Stomach (tissue), 9 donors: Measurements from ENCODE around the gene SYT2. TPM values are rescaled to one million over a fixed set of nuclear protein-coding genes. Genes with fewer than 3 reads are reported as not detected.
A peak's percentile ranks its signal among the peaks of the same experiment; 100 is the strongest.
"Not testable (repeated sequence)": the region's sequence is repeated elsewhere in the genome, so short reads cannot be mapped to it uniquely, and the experiment has no call there.

Experiments used
- DNase-seq, 2 donors: peaks; one replicate each; pipeline versions ENCODE4 v3.0.0 to v3.0.0-alpha.2; 2013 to 2019
- H3K27ac ChIP-seq, 5 donors: fragments of 200-600 bp in 4 of 5; sonication (generic) in 4 of 5; one replicate each; pipeline ENCODE4 v1.5.1; 2013 to 2019; ENCODE audit warnings: mild to moderate bottlenecking in 1 of 5, moderate library complexity in 1 of 5
- H3K27me3 ChIP-seq, 3 donors: fragments of 200-600 bp; sonication (generic); one replicate each; pipeline ENCODE4 v1.5.1; 2017 to 2019; ENCODE audit warnings: mixed run types in 1 of 3
- H3K36me3 ChIP-seq, 4 donors: fragments of 200-600 bp; sonication (generic); 1 replicate in 3 of 4; 2 replicates in 1 of 4; pipeline ENCODE4 v1.5.1; 2016 to 2019
- H3K4me1 ChIP-seq, 4 donors: fragments of 200-600 bp; sonication (generic); one replicate each; pipeline ENCODE4 v1.5.1; 2016 to 2019
- H3K4me3 ChIP-seq, 4 donors: fragments of 200-600 bp; sonication (generic) in 3 of 4; one replicate each; pipeline ENCODE4 v1.5.1; 2016 to 2019; ENCODE audit warnings: mild to moderate bottlenecking in 1 of 4
- H3K9me3 ChIP-seq, 4 donors: fragments of 200-600 bp; sonication (generic); one replicate each; pipeline ENCODE4 v1.5.1; 2016 to 2019
- EP300 ChIP-seq: sonication (generic); formaldehyde crosslinking; IDR thresholded peaks from one replicate; pipeline ENCODE4 v1.6.1; 2017; ENCODE audit warnings: antibody characterized with exemption
- POLR2A ChIP-seq, 4 donors: fragments of 450-650 bp; IDR thresholded peaks; one replicate each; pipeline ENCODE4 v1.6.1; 2016; ENCODE audit warnings: antibody characterized with exemption in 4 of 4, control low read depth in 2 of 4, mild to moderate bottlenecking in 1 of 4, moderate library complexity in 1 of 4
- POLR2AphosphoS5 ChIP-seq, 3 donors: sonication (generic); formaldehyde crosslinking; IDR thresholded peaks; one replicate each; pipeline ENCODE4 v1.6.1; 2016; ENCODE audit warnings: antibody characterized with exemption in 3 of 3
- WGBS, 5 donors: extraction: QIAGEN DNeasy Blood & Tissue Kit in 3 of 5; methylation state at CpG; one replicate each; pipeline versions ENCODE4 v1.1.5 to v1.1.7; 2013 to 2018; 5-methylcytosine and 5-hydroxymethylcytosine counted together
- intact Hi-C: fragments of 100-400 bp; cut with DNase I; formaldehyde crosslinking; loops from one replicate; pipeline ENCODE4 v1.15.1; 2023; ENCODE audit warnings: low total_unique reads
- polyA plus RNA-seq, 3 donors: library from polyadenylated mRNA; stranded (reverse); fragments of 200-250 nt; gene quantifications; one replicate each; pipeline ENCODE4 v1.2.3, GENCODE V29; 2013
- total RNA-seq, 5 donors: library from RNA; depleted of rRNA; stranded (reverse); fragments of >200 nt; gene quantifications; one replicate each; pipeline versions ENCODE4 v1.1.0 to v1.2.3, GENCODE V29; 2014 to 2016
- TF ChIP-seq, protein P1 (sequence below), 7 experiments: fragments of 450-650 bp in 4 of 7; fragments of 200-600 bp in 3 of 7; sonication (generic) in 3 of 7; IDR thresholded peaks; one replicate each; pipeline ENCODE4 v1.5.1; 2016 to 2019; ENCODE audit warnings: antibody characterized with exemption in 7 of 7, control low read depth in 2 of 7, mild to moderate bottlenecking in 1 of 7
- donor health status: healthy with polysubstance abuse.
- donor health status: Bipolar disorder and iron deficiency.
- donor health status: healthy.

SYT2 gene
- total and polyA plus RNA-seq, 8 donors, result 0.18 to 0.29 TPM; not detected in 6

DNA sequence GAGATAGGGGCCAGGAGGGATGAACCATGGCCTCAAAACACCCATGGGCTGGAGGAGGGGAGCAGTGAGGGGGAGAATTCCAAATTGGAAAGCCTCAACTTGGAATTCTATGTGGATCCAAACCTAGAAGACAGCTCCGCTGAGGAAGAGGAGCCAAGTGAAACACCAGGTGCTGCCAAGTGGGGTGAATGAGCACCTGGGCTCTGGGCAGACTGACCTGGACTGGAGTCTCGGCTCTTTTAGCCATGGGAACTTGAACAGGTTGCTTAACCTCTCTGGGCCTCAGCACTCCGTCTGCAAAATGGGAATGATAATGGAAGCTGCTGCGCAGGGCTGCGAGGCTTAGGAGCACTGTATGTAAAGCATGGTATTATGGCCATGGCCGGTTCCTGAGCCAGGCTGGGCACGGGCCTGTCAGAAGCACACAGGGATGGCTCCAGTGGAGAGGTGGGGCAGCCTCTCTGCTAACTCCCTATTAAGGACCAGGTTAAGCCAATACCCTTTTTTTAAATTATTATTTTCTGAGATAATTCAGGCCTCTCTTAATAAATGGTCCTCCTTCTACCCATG, 81.5 kb downstream of the SYT2 start:
- DNase-seq, result no peak
- no peak overlapping the region for H3K4me3 ChIP-seq
- H3K4me1 ChIP-seq, result peaks cover 0 to 17% (median 6%) of the 10 kb centered on the region in 4 donors
- 84 to 89% (median 85%) methylated on average over 6 to 7 of the region's 7 CpGs for WGBS, 5 donors
- intact Hi-C loops, result no loop called here
- H3K9me3 ChIP-seq, result no peaks in the 10 kb centered on the region
- TF ChIP-seq POLR2AphosphoS5 (IDR thresholded peaks at IDR 0.05), result no peak
- TF ChIP-seq, protein P1, sequence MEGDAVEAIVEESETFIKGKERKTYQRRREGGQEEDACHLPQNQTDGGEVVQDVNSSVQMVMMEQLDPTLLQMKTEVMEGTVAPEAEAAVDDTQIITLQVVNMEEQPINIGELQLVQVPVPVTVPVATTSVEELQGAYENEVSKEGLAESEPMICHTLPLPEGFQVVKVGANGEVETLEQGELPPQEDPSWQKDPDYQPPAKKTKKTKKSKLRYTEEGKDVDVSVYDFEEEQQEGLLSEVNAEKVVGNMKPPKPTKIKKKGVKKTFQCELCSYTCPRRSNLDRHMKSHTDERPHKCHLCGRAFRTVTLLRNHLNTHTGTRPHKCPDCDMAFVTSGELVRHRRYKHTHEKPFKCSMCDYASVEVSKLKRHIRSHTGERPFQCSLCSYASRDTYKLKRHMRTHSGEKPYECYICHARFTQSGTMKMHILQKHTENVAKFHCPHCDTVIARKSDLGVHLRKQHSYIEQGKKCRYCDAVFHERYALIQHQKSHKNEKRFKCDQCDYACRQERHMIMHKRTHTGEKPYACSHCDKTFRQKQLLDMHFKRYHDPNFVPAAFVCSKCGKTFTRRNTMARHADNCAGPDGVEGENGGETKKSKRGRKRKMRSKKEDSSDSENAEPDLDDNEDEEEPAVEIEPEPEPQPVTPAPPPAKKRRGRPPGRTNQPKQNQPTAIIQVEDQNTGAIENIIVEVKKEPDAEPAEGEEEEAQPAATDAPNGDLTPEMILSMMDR (IDR thresholded peaks at IDR 0.05), result no peak
- TF ChIP-seq POLR2A (IDR thresholded peaks at IDR 0.05), result no peak
- TF ChIP-seq EP300, result no peak
- H3K27me3 ChIP-seq, result peaks cover 0 to 77% (median 0%) of the 10 kb centered on the region in 3 donors
- H3K36me3 ChIP-seq, result no peaks in the 10 kb centered on the region
- no peak overlapping the region for H3K27ac ChIP-seq

DNA sequence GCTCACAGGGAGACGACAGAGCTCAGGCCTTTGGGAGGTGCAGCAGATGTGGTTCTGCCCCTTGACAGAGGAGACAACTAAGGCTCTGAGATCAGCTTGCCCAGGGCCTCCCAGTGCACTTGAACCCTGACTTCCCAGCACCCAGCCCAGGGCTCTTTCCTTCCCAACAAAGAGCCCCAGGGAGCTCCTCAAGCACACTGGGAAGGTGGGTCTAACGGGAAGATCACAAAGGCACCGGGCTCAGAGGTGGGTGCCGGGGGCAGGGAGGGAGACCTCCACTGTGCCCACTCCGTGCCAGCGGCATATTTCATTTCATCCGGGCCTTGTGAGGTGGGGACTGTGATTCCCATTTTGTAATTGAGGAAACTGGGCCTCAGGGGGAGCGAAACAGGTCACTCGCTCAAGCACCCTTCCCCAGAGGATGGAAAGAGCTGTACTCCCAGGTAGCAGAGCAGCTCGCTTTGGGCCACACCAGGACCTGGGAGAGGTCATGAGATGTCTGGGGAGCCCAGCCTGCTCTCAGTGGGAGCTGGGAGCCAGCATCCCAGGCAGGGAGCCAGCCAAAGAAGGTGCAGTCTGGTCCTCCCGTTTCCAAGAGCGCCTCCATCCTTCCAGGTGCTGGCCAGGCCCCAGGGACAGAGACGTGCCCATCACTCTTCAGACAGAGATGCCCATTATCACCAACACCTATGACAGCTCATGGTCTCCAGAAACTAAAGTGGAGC, 82.3 kb downstream of the SYT2 start:
- 78 to 89% (median 86%) methylated on average over 10 to 13 of the region's 13 CpGs for WGBS, 5 donors
- H3K4me3 ChIP-seq, result no peak overlapping the region
- TF ChIP-seq, protein P1 (IDR thresholded peaks at IDR 0.05), result no peak
- TF ChIP-seq POLR2A (IDR thresholded peaks at IDR 0.05), result no peak
- TF ChIP-seq EP300, result no peak
- no peak for TF ChIP-seq POLR2AphosphoS5 (IDR thresholded peaks at IDR 0.05)
- H3K27me3 ChIP-seq, result peaks cover 0 to 76% (median 0%) of the 10 kb centered on the region in 3 donors
- H3K27ac ChIP-seq, result no peak overlapping the region
- DNase-seq, result no peak
- intact Hi-C loops, result no loop called here
- no peaks in the 10 kb centered on the region for H3K36me3 ChIP-seq
- no peaks in the 10 kb centered on the region for H3K9me3 ChIP-seq
- peaks cover 0 to 23% (median 9%) of the 10 kb centered on the region in 4 donors for H3K4me1 ChIP-seq

DNA sequence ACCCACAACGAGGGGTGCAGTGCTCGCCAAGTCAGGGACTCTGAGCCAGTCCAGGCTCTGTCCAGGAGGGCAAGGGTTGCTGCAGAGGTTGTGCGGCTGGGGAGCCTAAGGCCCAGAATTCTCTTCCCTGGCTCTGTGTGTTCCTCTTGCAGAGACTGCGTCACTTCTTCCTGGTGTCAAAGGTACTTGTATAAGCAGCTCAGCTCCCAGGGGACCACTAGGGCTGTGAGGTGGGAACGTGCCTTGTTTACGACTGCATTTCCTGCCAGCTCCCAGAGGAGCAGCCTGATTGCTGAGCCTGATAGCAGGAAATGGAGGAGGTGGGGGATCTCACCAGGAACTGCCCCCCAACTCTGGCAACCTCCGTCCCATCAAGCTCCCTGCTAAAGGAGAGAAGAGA, 83.2 kb downstream of the SYT2 start:
- H3K4me3 ChIP-seq, intact Hi-C loops, H3K36me3 ChIP-seq, H3K9me3 ChIP-seq, H3K27ac ChIP-seq: not testable (repeated sequence)
- 62 to 73% (median 67%) methylated on average over 6 to 7 of the region's 7 CpGs for WGBS, 5 donors
- Histone ChIP-seq H3K27me3 (peaks cover 0 to 69% (median 0%) of the 10 kb centered on the region in 3 donors), H3K4me1 (peaks cover 0 to 30% (median 12%) of the 10 kb centered on the region in 4 donors)
- peak in 1 of 2 donors; percentile 36 for DNase-seq

DNA sequence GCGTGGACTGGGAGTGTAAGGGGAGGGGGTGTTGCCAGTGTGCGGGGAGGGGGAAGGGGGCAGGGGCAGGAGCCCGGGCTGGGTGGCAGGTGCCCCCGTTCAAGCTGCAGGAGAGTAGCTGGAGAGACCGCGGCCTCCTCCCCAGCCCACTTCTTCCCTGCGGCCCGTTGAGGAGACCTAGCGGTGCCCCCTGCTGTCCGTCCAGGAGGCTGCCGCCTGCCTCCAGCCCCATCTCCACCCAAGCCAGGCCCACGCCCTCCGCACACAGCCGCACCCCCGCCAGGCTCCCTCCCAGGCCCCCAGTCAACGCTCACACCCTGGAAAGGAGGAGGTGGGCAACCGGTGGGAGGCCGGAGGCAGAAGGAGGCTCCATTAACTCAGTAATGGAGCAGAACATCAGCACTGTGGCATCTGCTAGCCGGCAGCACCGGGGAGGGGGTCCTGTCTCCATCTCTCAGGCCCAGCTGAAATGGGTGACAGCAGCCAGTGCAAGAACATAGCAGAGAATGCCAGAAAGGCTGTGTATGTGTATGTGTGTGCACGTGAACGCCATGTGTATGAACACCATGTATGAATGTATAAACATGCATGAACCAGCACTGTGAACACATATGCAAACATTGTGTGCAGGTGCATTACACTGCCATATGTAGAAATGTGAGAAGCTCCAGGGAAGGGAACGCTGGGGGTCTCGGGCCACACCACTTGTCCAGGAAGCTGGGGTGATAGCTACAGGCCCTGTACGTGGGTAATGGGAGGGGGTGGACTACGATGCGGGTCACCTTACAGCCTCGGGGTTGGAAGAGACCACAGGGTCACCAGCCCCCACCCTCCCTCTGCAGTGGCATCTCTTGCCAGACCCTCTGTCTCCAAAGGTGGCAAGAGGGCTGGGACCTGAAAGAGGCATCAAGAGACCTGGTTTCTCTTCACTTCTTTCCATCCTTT, 84.6 kb downstream of the SYT2 start:
- DNase-seq, result peak; percentile 74 to 88

More for the DNA sequence above, 84.6 kb downstream of the SYT2 start:
- intact Hi-C loops, result no loop called here
- peaks cover 0 to 30% (median 12%) of the 10 kb centered on the region in 4 donors for H3K4me1 ChIP-seq
- H3K27me3 ChIP-seq, result peaks cover 0 to 56% (median 0%) of the 10 kb centered on the region in 3 donors
- H3K36me3 ChIP-seq, result no peaks in the 10 kb centered on the region
- no peak overlapping the region for H3K27ac ChIP-seq
- TF ChIP-seq, protein P1 (IDR thresholded peaks at IDR 0.05), result peak in 5 of 7 experiments; percentile 27 to 72 (median 60)
- TF ChIP-seq POLR2A (IDR thresholded peaks at IDR 0.05), result no peak
- no peaks in the 10 kb centered on the region for H3K9me3 ChIP-seq
- H3K4me3 ChIP-seq, result no peak overlapping the region
- 32 to 55% (median 38%) methylated on average over 16 to 28 of the region's 28 CpGs for WGBS, 5 donors
